KMS-11 (cell line): Measurements from ENCODE around the gene NELFB.
A peak's percentile ranks its signal among the peaks of the same experiment; 100 is the strongest.
"Not testable (repeated sequence)": the region's sequence is repeated elsewhere in the genome, so short reads cannot be mapped to it uniquely, and the experiment has no call there.

ENCODE experiments used
- H2AFZ ChIP-seq: fragments of 200-600 bp; sonication (generic); 2 replicates; pipeline ENCODE4 v1.6.1; 2016; ENCODE audit warnings: antibody characterized with exemption, mixed run types, low read depth
- H3K27ac ChIP-seq: fragments of 200-600 bp; sonication (generic); 2 replicates; pipeline ENCODE4 v1.6.1; 2016; ENCODE audit warnings: mild to moderate bottlenecking, mixed run types
- H3K27me3 ChIP-seq: fragments of 200-600 bp; sonication (generic); 2 replicates; pipeline ENCODE4 v1.6.1; 2017; ENCODE audit warnings: mild to moderate bottlenecking, low read depth, mixed run types, moderate library complexity; ENCODE audit not compliant: insufficient read depth
- H3K36me3 ChIP-seq: fragments of 200-600 bp; sonication (generic); 2 replicates; pipeline ENCODE4 v1.6.1; 2017; ENCODE audit warnings: mild to moderate bottlenecking, mixed run types; ENCODE audit not compliant: insufficient read depth
- H3K4me1 ChIP-seq: fragments of 200-600 bp; sonication (generic); 2 replicates; pipeline ENCODE4 v1.6.1; 2016; ENCODE audit warnings: mild to moderate bottlenecking, low read depth, mixed run types; ENCODE audit not compliant: poor library complexity, severe bottlenecking
- H3K4me2 ChIP-seq: fragments of 200-600 bp; sonication (generic); 2 replicates; pipeline ENCODE4 v1.7.0; 2016; ENCODE audit warnings: mild to moderate bottlenecking, mixed run types
- H3K4me3 ChIP-seq: fragments of 200-600 bp; sonication (generic); IDR thresholded peaks from 2 replicates; pipeline ENCODE4 v1.6.1; 2017; ENCODE audit warnings: low read depth, low read length, mixed read lengths; ENCODE audit not compliant: insufficient read depth
- H3K79me2 ChIP-seq: fragments of 200-600 bp; sonication (generic); 2 replicates; pipeline ENCODE4 v1.6.1; 2016; ENCODE audit warnings: low read depth, mixed run types; ENCODE audit not compliant: insufficient read depth
- H3K9ac ChIP-seq: fragments of 200-600 bp; sonication (generic); 2 replicates; pipeline ENCODE4 v1.6.1; 2016; ENCODE audit warnings: mild to moderate bottlenecking, mixed run types
- H4K20me1 ChIP-seq: fragments of 200-600 bp; sonication (generic); 2 replicates; pipeline ENCODE4 v1.6.1; 2016; ENCODE audit warnings: mild to moderate bottlenecking, mixed run types; ENCODE audit not compliant: insufficient read depth
- TF ChIP-seq, protein P1 (sequence below): fragments of 200-600 bp; sonication (generic); conservative IDR thresholded peaks from 2 replicates; pipeline ENCODE4 v1.6.1; 2017; ENCODE audit warnings: low read depth, mild to moderate bottlenecking, antibody characterized with exemption, low read length, moderate library complexity, mixed read lengths

Gene NELFB

DNA sequence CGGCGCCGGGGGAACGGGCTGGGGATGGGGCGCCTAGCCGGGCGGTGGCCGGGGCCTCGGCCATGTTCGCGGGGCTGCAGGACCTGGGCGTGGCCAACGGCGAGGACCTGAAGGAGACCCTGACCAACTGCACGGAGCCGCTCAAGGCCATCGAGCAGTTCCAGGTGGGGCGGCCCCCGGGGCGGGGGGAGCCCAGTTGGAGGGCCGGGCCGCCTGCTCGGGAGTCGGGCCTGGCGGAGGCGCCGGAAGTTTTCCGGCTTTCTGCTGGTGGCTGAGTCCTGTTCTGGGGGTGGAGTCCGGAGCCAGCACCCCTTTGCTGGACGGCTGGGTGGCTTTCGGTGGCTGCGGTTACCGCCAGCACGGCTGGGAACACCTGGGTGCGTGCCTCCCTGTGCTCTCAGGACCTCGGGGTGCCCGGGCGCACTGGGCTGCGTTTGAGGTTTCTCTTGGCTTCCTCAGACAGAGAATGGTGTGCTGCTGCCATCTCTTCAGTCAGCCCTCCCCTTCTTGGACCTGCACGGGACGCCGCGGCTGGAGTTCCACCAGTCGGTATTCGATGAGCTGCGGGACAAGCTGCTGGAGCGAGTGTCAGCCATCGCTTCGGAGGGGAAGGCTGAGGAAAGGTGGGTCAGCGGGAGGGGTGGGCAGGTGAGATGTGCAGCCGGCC, 454 bp downstream of the NELFB start:
- peak overlapping the region; percentile 65 for H3K27ac ChIP-seq
- H3K4me1 ChIP-seq: peaks cover 17% of the 10 kb centered on the region
- H4K20me1 ChIP-seq: no peaks in the 10 kb centered on the region
- peak overlapping the region; percentile 78 for H2AFZ ChIP-seq
- peak overlapping the region; percentile 71 for H3K9ac ChIP-seq
- no peak overlapping the region for H3K4me3 ChIP-seq
- H3K4me2 ChIP-seq: peak overlapping the region; percentile 74
- H3K27me3 ChIP-seq: no peaks in the 10 kb centered on the region
- H3K79me2 ChIP-seq: peaks cover 15% of the 10 kb centered on the region
- TF ChIP-seq, protein P1, sequence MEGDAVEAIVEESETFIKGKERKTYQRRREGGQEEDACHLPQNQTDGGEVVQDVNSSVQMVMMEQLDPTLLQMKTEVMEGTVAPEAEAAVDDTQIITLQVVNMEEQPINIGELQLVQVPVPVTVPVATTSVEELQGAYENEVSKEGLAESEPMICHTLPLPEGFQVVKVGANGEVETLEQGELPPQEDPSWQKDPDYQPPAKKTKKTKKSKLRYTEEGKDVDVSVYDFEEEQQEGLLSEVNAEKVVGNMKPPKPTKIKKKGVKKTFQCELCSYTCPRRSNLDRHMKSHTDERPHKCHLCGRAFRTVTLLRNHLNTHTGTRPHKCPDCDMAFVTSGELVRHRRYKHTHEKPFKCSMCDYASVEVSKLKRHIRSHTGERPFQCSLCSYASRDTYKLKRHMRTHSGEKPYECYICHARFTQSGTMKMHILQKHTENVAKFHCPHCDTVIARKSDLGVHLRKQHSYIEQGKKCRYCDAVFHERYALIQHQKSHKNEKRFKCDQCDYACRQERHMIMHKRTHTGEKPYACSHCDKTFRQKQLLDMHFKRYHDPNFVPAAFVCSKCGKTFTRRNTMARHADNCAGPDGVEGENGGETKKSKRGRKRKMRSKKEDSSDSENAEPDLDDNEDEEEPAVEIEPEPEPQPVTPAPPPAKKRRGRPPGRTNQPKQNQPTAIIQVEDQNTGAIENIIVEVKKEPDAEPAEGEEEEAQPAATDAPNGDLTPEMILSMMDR: no peak
- no peaks in the 10 kb centered on the region for H3K36me3 ChIP-seq

DNA sequence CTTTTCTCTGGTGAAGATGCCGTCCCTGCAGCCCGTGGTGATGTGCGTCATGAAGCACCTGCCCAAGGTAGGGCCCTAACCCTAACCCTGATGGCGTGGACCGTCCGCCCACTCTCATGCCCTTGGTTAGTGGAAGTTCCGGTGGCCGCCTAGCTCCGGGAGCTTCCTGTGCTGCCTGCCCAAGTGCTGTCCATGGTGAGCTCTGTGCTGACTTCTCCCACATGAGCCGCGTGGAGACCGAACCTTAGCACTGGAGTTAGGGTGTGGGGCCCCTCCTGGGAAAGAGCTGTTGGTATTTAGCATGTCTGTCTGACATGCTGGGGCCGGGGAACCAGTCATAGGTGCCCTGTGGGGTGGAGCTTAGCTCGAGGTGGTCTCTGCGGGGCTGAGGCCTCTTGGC, 1.2 kb downstream of the NELFB start:
- Histone ChIP-seq H2AFZ (no peak overlapping the region), H3K4me1 (peaks cover 17% of the 10 kb centered on the region), H3K79me2 (peaks cover 15% of the 10 kb centered on the region), H3K9ac (no peak overlapping the region), H3K27ac (no peak overlapping the region), H3K4me2 (peak overlapping the region; percentile 74), H3K36me3 (no peaks in the 10 kb centered on the region), H4K20me1 (no peaks in the 10 kb centered on the region), H3K4me3 (no peak overlapping the region), H3K27me3 (no peaks in the 10 kb centered on the region)
- TF ChIP-seq, protein P1: no peak

DNA sequence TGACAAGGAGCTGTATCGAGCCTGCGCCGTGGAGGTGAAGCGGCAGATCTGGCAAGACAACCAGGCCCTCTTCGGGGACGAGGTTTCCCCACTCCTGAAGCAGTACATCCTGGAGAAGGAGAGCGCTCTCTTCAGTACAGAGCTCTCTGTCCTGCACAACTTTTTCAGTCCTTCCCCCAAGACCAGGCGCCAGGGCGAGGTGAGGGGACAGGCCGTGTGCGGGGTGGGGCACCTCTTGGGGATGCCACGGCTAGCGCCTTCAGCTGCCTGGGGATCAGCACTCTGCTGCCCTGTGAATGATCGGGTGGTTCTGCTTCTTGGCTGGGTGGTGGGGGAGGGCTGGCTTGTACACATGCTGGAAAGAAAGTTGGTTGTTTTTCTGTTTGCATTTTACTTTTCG, 1.7 kb downstream of the NELFB start:
- H3K27ac ChIP-seq: no peak overlapping the region
- H3K27me3 ChIP-seq: no peaks in the 10 kb centered on the region
- H4K20me1 ChIP-seq: no peaks in the 10 kb centered on the region
- H3K9ac ChIP-seq: no peak overlapping the region
- H3K4me1 ChIP-seq: peaks cover 17% of the 10 kb centered on the region
- no peaks in the 10 kb centered on the region for H3K36me3 ChIP-seq
- H3K4me2 ChIP-seq: no peak overlapping the region; the same call in 1 of the 2 replicates
- TF ChIP-seq, protein P1: no peak
- no peak overlapping the region for H3K4me3 ChIP-seq
- peaks cover 15% of the 10 kb centered on the region for H3K79me2 ChIP-seq
- no peak overlapping the region for H2AFZ ChIP-seq

DNA sequence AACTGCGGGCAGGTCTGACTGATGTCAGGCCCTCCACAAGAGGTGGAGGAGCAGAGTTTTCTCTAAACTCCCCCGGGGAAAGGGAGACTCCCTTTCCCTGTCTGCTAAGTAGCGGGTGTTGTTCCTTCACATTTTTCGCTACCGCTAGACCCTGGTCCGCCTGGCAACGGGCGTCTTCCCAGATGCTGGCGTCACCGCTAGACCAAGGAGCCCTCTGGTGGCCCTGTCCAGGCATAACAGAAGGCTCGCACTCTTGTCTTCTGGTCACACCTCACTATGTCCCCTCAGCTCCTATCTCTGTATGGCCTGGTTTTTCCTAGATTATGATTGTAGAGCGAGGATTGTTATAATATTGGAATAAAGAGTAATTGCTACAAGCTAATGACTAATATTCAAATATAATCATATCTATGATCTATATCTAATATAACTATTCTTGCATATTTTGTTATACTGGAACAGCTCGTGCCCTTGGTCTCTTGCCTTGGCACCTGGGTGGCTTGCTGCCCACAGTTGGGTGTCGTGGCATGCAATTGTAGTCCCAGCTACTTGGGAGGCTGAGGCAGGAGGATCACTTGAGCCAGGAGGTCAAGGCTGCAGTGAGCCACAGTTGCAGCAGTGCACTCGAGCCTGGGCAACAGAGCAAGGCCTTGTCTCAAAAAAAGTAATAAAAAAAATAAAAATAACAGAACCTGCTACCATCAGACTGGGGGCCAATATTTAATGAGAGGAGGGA, 7.2 kb downstream of the NELFB start:
- H3K27ac ChIP-seq, H3K9ac ChIP-seq, H2AFZ ChIP-seq, H3K4me3 ChIP-seq, H3K27me3 ChIP-seq, H3K4me2 ChIP-seq, H3K36me3 ChIP-seq, H3K79me2 ChIP-seq, H4K20me1 ChIP-seq, H3K4me1 ChIP-seq: not testable (repeated sequence)

DNA sequence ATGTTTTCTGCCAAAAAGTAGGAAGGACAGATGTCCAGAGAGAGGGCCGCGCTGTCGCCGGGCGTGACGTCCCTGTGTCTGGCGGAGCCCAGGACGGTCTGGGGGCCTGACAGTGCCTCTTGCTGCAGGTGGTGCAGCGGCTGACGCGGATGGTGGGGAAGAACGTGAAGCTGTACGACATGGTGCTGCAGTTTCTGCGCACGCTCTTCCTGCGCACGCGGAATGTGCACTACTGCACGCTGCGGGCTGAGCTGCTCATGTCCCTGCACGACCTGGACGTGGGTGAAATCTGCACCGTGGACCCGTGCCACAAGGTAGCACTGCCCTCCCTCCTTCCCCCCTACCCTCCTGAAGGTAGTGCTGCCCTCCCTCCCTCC, 7.8 kb downstream of the NELFB start:
- Histone ChIP-seq H3K27ac (no peak overlapping the region), H3K79me2 (peaks cover 2% of the 10 kb centered on the region; the same call in 1 of the 2 replicates), H2AFZ (no peak overlapping the region), H3K4me3 (no peak overlapping the region), H3K4me2 (no peak overlapping the region), H3K9ac (no peak overlapping the region), H3K27me3 (no peaks in the 10 kb centered on the region), H4K20me1 (no peaks in the 10 kb centered on the region), H3K4me1 (no peaks in the 10 kb centered on the region), H3K36me3 (no peaks in the 10 kb centered on the region)
- TF ChIP-seq, protein P1: no peak
